Brain microvascular endothelial cell (primary cell): Measurements from ENCODE around the gene NRCAM.
A peak's percentile ranks its signal among the peaks of the same experiment; 100 is the strongest.
"Not testable (repeated sequence)": the region's sequence is repeated elsewhere in the genome, so short reads cannot be mapped to it uniquely, and the experiment has no call there.

ENCODE experiments used
- DNase-seq: peaks from one replicate; pipeline ENCODE4 v3.0.0-alpha.2; 2020
- H3K27ac ChIP-seq: fragments of 250-450 bp; sonication (Bioruptor Pico); 2 replicates; pipeline ENCODE4 v1.5.1; 2020; ENCODE audit warnings: mild to moderate bottlenecking, moderate library complexity
- H3K27me3 ChIP-seq: fragments of 250-450 bp; sonication (Bioruptor Pico); replicated peaks from 2 replicates; pipeline ENCODE4 v1.5.1; 2020; ENCODE audit warnings: mild to moderate bottlenecking
- H3K36me3 ChIP-seq: fragments of 250-450 bp; sonication (Bioruptor Pico); replicated peaks from 2 replicates; pipeline ENCODE4 v1.5.1; 2020; ENCODE audit warnings: mild to moderate bottlenecking
- H3K4me3 ChIP-seq: 2 replicates; pipeline ENCODE4 v1.5.1; 2011; ENCODE audit warnings: low read depth, mild to moderate bottlenecking, control low read depth, low read length, moderate library complexity
- CTCF ChIP-seq: IDR thresholded peaks from 2 replicates; pipeline ENCODE4 v1.5.1; 2011; ENCODE audit warnings: low read depth, mild to moderate bottlenecking, moderate library complexity, low read length, control low read depth, inconsistent platforms; ENCODE audit errors: missing control alignments
- in situ Hi-C: cut with HindIII; loops from 2 replicates; pipeline ENCODE4 v1.10.0; 2017; ENCODE audit warnings: low sequenced_read_pairs, low pct_ligation_motif_present

NRCAM gene

GRCh38 chr7:108403597-108404217, 52.5 kb downstream of the NRCAM start:
- Histone ChIP-seq H3K27me3 (no peaks in the 10 kb centered on the region), H3K36me3 (no peaks in the 10 kb centered on the region), H3K4me3 (no peak overlapping the region), H3K27ac (no peak overlapping the region)
- in situ Hi-C loops = no loop called here
- TF ChIP-seq CTCF = no peak
- no peak for DNase-seq

GRCh38 chr7:108402865-108403264, 53.4 kb downstream of the NRCAM start:
- H3K36me3 ChIP-seq = no peaks in the 10 kb centered on the region
- no peak for TF ChIP-seq CTCF
- H3K27ac ChIP-seq = no peak overlapping the region
- no peak overlapping the region for H3K4me3 ChIP-seq
- peak; percentile 73 for DNase-seq
- H3K27me3 ChIP-seq = no peaks in the 10 kb centered on the region
- in situ Hi-C loops = no loop called here

- Histone ChIP-seq H3K27ac (no peak overlapping the region), H3K27me3 (no peaks in the 10 kb centered on the region), H3K36me3 (no peaks in the 10 kb centered on the region), H3K4me3 (no peak overlapping the region)
- no peak for TF ChIP-seq CTCF
- DNase-seq = no peak
- in situ Hi-C loops = no loop called here
Measured at GRCh38 chr7:108396080-108396479, 60.2 kb downstream of the NRCAM start.

GRCh38 chr7:108395426-108395825, 60.8 kb downstream of the NRCAM start:
- no peaks in the 10 kb centered on the region for H3K27me3 ChIP-seq
- no peak overlapping the region for H3K27ac ChIP-seq
- TF ChIP-seq CTCF = no peak
- no peaks in the 10 kb centered on the region for H3K36me3 ChIP-seq
- H3K4me3 ChIP-seq = no peak overlapping the region
- DNase-seq = no peak
- in situ Hi-C loops = no loop called here

GRCh38 chr7:108393097-108393496, 63.1 kb downstream of the NRCAM start:
- H3K4me3 ChIP-seq, in situ Hi-C loops, DNase-seq, H3K36me3 ChIP-seq, H3K27me3 ChIP-seq, H3K27ac ChIP-seq: not testable (repeated sequence)

- H3K4me3 ChIP-seq, in situ Hi-C loops, H3K27ac ChIP-seq, H3K36me3 ChIP-seq, H3K27me3 ChIP-seq, DNase-seq: not testable (repeated sequence)
Measured at GRCh38 chr7:108387686-108388085, 68.5 kb downstream of the NRCAM start.

GRCh38 chr7:108385834-108386422, 70.3 kb downstream of the NRCAM start:
- DNase-seq = no peak
- H3K4me3 ChIP-seq = no peak overlapping the region
- H3K36me3 ChIP-seq = no peaks in the 10 kb centered on the region
- no peak overlapping the region for H3K27ac ChIP-seq
- H3K27me3 ChIP-seq = no peaks in the 10 kb centered on the region
- in situ Hi-C loops = no loop called here
- TF ChIP-seq CTCF = no peak
